GM03348 (cell line): ENCODE data around the gene STRIP1.
A peak's percentile ranks its signal among the peaks of the same experiment; 100 is the strongest.
"Not testable (repeated sequence)": the region's sequence is repeated elsewhere in the genome, so short reads cannot be mapped to it uniquely, and the experiment has no call there.

ENCODE experiments used
- DNase-seq: peaks from one replicate; pipeline ENCODE4 v3.0.0; 2012; ENCODE audit warnings: low spot score

The STRIP1 gene

DNA sequence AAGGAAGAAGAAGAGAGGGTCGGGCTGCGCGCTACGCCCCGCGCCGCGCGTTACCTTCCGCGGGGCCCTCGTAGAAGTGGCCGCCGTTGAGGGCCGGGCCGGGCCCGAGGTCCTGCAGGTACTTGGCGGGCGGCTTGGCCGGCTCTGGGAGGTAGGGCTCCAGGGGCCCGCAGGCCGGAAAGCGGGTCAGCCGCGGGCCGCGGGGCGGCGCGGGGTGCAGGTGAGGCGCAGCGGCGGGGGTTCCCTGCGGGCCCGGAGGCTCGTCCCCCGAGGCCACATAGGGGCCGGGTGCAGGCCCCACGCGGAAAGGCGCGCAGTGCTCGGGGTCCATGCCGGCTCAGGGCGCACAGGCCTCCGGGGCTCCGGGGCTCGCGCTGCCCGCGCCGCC, 35.9 kb downstream of the STRIP1 start:
- no peak for DNase-seq

- DNase-seq = no peak
Observed at GRCh38 chr1:110070671-110071242, 36.3 kb downstream of the STRIP1 start, which contains the start of gene ALX3. Gene ALX3 (minus strand): TSS chr1:110070672. CDS start chr1:110070612, 60 bp downstream.

DNA sequence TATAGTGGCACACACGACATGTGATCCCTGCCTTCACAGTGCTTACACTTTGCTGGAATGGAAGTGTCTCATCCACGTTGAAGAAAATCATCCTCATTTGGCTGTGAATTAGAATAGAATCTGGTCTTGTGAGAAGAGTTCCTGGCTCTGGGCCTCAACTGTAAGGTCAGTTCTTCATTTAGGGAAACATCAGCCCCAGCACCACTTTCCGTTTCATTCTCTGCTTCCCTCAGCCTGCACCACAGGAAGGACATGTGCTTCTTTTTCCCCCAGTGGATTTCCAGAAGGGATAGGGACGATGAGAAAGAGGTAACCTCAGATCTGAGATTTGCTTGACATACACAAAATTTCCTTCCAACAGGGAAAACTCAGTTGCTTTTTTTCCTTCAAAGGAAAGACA, 39.7 kb downstream of the STRIP1 start:
- DNase-seq = no peak

DNA sequence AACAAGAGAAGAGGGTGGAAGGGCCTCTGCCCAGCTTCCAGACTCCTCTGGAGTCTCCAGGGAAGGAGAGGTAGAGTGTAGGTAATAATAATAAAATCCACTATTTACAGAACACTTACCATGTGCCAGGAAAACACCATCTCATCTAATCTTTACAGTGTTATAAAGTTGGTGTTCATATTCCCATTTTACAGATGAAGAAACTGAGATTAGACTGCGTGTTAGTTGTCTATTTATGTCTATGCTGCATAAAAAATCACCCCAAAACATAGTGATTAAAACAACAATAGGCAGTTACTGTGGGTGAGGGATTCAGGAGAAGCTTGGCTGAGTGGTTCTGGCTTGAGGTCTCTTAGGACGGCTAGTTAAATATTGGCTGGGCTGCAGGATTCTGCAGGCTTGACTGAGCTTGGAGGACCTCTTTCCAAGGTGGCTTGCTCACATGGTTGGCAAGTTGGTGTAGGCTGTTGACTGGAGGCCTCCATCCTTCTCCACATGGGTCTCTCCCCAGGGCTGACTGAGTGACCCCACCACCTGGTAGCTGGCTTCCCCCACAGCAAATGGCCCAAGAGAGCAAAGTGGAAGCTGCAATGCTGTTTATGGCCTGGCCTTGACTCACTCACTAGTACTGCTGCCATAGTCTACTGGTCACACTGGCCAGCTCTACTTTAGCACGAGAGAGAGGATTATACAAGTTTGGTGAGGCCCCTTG, 42.5 kb downstream of the STRIP1 start:
- no peak for DNase-seq

DNA sequence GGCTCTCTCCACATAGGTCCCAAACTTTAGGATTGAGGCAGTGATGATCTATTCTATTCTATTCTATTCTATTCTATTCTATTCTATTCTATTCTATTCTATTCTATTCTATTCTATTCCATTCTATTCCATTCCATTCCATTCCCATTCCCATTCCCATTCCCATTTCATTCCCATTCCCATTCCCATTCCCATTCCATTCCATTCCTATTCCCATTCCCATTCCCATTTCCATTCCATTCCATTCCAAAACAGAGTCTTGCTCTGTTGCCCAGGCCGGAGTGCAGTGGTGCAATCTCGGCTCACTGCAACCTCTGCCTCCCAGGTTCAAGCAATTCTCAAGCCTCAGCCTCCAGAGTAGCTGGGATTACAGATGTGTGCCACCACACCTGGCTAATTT, 45.6 kb downstream of the STRIP1 start:
- not testable (repeated sequence) for DNase-seq

GRCh38 chr1:110081061-110081460, 46.6 kb downstream of the STRIP1 start:
- no peak for DNase-seq

GRCh38 chr1:110082477-110082876, 48.1 kb downstream of the STRIP1 start:
- DNase-seq = no peak

DNA sequence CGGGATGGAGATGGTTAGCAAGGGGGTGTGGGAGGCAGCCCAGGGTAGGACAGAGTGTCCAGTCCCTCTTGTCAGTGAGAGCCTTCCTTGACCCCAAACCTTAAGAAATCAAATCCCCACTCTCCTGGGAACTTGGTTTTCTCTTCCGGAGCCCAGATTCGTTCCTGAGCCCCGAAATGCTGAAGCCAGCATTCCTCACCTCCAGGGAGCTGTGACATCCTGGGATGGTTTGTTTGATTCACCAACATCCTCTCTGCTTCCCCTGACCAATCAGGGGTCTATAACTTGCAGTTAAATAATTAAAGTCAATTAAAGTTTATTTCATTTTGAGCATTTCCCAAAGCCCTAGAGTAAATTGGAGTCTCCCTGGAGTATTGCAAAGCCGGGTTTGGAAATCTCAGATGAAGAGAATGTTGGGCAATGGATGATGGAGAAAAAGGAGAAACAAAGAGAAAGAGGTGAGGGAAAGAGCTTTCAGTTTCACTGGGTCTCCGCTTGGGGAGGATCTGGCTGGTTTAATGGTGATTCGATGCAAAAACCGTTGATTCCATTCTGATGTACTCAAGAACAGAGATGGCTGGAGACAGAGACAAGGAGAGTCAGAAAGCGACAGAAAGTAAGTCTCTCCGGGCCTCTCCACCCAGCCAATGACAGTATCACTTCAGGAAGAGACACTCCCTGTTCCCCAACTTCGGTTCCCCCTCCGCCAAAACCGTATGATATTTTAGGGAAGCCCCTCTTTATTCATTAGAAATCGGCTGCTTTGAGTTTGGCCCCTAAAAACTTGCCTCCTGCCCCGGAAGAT, 48.8 kb downstream of the STRIP1 start:
- peak; percentile 43 for DNase-seq

- peak; percentile 46 for DNase-seq
Observed at GRCh38 chr1:110083866-110084226, 49.4 kb downstream of the STRIP1 start.

DNA sequence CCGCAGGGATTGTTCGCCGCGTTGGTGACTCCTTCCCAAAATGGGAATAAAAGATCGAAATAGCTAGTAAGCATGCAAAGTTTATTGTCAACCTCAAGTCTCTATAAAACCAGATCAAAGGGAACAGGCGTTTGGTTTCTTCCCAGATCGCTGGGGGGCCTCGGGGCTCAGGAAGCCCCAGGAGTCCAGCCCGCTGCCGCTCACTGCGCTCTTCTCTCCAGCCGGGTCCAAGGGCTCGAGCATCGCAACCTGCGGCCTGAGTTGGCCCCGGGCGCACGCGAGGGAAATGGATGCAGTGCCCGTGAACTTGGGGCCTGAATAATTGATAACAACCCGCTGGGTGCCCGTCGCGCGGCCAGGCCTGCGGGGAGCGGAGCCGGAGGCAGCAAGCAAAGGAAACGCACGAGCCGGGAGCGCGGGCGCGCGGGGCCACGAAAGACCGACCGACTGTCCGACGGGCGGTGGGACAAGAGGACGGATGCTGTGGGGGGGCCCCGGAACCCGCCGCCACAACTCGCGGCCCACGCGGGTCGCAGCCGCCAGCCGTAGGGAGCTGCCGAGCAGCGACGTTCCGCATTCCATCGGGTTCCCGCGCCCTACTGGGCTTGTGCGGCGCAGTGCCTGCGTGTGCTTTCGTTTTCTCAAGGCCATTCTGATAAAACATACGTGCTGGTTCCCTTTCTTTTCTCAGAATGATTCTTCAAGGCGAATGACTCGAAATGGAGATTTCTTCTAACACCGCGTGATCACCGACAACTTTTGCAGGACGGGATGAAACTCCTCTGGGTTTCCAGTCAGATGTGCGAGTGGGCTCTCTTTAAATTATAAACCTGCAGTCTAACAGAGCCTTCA, 50.0 kb downstream of the STRIP1 start:
- peak; percentile 79 for DNase-seq

GRCh38 chr1:110085671-110086070, 51.2 kb downstream of the STRIP1 start:
- no peak for DNase-seq

- DNase-seq = no peak
Observed at GRCh38 chr1:110086961-110087360, 52.5 kb downstream of the STRIP1 start.

GRCh38 chr1:110087812-110088738, 53.7 kb downstream of the STRIP1 start:
- peak; percentile 88 for DNase-seq

DNA sequence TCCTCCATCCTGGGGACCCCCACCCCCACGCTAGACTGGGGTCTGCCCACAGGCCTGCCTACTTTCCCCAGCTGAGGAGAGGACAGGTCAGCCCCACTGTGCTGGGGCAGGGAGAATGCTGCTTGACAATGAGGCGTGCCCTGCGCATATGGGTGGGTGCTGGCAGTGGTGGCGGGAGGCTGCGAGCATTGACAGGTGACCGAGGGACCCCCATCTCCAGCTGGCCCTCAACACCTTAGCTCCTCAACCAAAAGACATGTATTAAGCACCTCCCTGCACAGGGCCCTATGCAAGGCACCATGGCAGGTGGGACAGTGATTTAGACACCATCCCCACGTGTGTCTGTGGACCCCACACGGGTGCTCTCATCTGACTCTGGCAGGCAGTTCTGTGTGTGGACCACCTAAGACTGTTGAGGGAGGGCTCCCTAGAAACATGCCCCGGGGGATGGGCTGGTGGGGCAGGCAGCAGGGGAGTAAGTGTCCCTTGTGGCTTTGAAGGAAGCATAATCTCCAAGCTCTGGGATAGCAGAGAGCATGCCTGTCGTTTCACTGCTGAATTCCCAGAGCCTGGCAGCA, 54.4 kb downstream of the STRIP1 start:
- DNase-seq = no peak

DNA sequence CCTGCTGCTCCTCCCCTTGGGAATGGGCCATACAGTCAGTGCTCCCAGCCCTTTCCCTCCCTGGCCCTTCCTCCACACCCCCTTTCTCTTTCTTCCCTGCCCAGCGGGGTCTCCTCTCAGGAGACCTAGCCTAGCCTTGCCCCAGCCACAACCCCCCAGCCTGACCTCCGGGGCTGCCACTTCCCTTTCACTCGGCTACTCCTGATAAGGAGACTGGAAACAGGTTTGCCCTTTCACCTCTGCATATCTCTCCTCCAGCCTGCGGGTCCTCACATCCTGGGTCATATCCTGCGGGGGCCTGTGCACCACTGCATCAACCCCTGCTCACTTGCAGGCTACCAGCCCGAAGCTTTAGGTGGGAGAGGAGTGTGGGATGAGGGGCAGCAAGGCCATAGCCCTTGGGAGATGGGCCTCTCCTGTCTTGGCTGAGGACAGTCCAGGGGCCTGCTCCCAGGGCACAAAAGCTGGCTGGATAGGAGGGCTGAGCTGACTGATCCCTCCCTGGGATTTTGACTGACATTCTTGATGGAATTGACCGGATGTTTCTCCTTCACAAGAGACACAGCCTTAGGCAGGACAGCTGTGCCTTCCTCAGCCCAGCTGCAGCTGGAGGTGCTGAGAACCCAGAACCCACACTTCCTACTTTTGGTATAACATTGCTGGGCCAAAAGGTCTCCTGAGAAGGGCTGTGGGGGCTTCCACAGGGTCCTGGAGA, 55.3 kb downstream of the STRIP1 start:
- DNase-seq = no peak

DNA sequence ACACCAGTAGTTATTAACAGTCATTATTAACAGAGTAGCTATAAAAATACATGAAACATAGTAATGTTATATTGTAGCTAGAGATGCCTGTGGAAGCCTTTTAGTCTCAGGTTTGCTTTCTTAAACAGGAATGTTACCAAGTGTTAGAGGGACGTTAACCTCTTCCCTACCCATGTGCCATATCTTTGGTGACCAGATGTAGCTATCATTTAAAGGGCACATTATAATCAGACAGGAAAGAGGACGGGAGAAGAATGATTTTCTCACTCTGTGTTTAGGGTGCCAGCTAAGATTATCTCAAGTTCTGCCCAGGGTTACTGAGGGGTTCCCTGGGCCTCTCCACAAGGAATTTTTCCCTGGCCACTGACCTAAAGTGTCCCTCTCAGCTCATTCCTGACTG, 57.0 kb downstream of the STRIP1 start:
- no peak for DNase-seq

DNA sequence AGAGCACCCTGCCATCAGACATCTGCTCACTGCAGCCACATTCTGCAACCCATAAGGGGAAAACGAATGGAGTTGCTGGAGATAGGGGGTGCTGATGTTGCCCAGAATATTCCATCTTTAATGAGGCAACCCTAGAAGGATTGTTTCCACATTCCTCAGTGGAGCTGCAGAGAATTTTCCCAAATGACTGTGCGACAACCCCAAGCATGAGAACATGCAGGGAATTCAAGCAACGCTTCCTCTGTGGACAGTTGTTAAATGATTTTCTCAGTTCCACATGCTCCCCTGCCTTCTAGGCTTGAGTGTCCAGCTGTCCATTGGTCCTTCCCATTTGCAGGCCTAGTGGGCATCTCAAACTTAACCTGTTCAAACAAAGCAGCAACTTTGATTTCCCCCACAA, 57.4 kb downstream of the STRIP1 start:
- DNase-seq = no peak

- no peak for DNase-seq
Observed at GRCh38 chr1:110092991-110093390, 58.6 kb downstream of the STRIP1 start.

- no peak for DNase-seq
Observed at GRCh38 chr1:110094931-110095654, 60.7 kb downstream of the STRIP1 start.
